ENCODE data around the gene CDH13. TPM values are rescaled to one million over a fixed set of nuclear protein-coding genes. Genes with fewer than 3 reads are reported as not detected.

Gene CDH13
- polyA plus RNA-seq, 1 donor from 2014 or later: 3.2 TPM

DNA sequence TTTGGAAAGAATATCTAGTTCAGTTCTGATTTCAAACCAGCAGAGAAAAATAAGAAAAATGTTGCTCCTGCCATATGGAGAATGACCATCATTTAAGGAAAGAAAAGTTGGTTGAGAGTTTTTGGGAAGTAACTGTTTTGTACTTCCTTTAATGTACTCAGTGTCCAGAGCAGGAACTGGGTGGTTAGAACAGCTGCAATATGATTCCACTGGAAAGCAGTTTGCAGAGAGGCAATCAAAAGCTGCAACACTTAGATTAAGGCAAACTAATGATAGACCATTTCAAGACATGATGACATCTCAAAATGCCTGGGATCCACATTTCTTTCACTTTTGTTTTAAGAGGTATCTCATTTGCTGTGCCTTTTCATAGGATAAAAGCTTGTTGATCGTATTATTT, 867.7 kb downstream of the CDH13 start:
- Histone ChIP-seq H3K79me2 (replicated peaks; ENCODE audit: insufficient read depth, low read length) (no peaks in the 10 kb centered on the region), H3K4me2 (ENCODE audit: low read length) (no peak overlapping the region), H3K27ac (ENCODE audit: low read length) (no peak overlapping the region), H3F3A (ENCODE audit: insufficient read depth, low read length, poor library complexity, severe bottlenecking) (no peaks in the 10 kb centered on the region), H3K4me3 (ENCODE audit: low read length) (no peak overlapping the region), H3K9me2 (ENCODE audit: insufficient read depth, low read length) (no peaks in the 10 kb centered on the region), H3K36me3 (ENCODE audit: insufficient read depth, low read length) (no peaks in the 10 kb centered on the region), H4K20me1 (ENCODE audit: insufficient read depth) (no peaks in the 10 kb centered on the region), H3K27me3 (ENCODE audit: insufficient read depth, low read depth, low read length) (no peaks in the 10 kb centered on the region), H3K9ac (ENCODE audit: low read length) (no peak overlapping the region), H2AFZ (ENCODE audit: low read depth, low read length) (no peak overlapping the region), H3K9me3 (ENCODE audit: low read length) (no peaks in the 10 kb centered on the region)
- TF ChIP-seq EP300 (conservative IDR thresholded peaks at IDR 0.05; ENCODE audit: poor library complexity, severe bottlenecking) (no peak), POLR2AphosphoS5 (IDR thresholded peaks at IDR 0.05) (no peak), SMC3 (conservative IDR thresholded peaks at IDR 0.05; ENCODE audit: poor library complexity) (no peak), EZH2 (IDR thresholded peaks at IDR 0.05; ENCODE audit: borderline replicate concordance, insufficient read depth, low read length, poor library complexity, severe bottlenecking) (no peak), TAF1 (IDR thresholded peaks at IDR 0.05; ENCODE audit: low read depth) (no peak)

DNA sequence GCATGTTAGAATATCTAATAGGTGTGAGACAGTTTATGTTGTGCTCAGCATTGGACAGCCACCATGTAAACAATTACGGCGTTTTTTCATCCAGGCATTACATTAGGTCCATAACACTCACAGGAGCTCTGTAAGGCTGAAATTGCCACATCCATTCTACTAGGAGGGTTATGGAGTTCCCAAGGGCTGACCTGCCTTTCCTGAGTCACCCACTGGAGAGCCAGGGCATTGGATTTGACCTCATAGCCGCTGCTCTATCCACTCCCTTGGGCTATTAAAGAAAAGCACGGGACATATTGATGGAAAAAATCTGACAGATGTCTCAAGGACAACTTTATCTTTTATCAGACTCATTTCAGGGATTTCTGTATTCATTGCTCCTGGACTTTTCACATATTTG, 874.7 kb downstream of the CDH13 start:
- H3K9me3 ChIP-seq (ENCODE audit: low read length): no peaks in the 10 kb centered on the region
- TF ChIP-seq EZH2 (IDR thresholded peaks at IDR 0.05; ENCODE audit: borderline replicate concordance, insufficient read depth, low read length, poor library complexity, severe bottlenecking): no peak
- TF ChIP-seq, protein P1, sequence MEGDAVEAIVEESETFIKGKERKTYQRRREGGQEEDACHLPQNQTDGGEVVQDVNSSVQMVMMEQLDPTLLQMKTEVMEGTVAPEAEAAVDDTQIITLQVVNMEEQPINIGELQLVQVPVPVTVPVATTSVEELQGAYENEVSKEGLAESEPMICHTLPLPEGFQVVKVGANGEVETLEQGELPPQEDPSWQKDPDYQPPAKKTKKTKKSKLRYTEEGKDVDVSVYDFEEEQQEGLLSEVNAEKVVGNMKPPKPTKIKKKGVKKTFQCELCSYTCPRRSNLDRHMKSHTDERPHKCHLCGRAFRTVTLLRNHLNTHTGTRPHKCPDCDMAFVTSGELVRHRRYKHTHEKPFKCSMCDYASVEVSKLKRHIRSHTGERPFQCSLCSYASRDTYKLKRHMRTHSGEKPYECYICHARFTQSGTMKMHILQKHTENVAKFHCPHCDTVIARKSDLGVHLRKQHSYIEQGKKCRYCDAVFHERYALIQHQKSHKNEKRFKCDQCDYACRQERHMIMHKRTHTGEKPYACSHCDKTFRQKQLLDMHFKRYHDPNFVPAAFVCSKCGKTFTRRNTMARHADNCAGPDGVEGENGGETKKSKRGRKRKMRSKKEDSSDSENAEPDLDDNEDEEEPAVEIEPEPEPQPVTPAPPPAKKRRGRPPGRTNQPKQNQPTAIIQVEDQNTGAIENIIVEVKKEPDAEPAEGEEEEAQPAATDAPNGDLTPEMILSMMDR (IDR thresholded peaks at IDR 0.05; ENCODE audit: poor library complexity, severe bottlenecking): no peak

DNA sequence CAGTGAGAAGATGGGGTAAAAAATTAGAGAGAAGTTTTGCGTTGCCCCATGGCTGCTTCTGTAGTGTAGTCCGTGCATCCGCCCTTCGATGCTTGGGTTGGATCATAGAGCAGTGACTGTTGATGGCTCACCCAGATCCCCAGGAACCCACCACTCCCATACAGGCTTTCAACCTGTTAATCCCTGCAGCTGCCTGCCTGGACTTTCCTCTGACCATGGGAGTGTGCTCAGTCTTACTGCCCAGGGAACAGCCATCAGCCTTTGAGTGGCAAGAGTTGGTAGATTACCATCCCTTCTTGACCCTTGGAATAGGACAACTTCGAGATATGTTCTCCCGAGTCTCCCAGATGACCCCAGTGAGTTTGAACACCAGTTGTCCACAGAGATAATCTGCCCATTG, 881.5 kb downstream of the CDH13 start:
- no peaks in the 10 kb centered on the region for H3F3A ChIP-seq (ENCODE audit: insufficient read depth, low read length, poor library complexity, severe bottlenecking)
- H3K27me3 ChIP-seq (ENCODE audit: insufficient read depth, low read depth, low read length): no peaks in the 10 kb centered on the region
- no peaks in the 10 kb centered on the region for H3K9me3 ChIP-seq (ENCODE audit: low read length)
- H3K79me2 ChIP-seq (replicated peaks; ENCODE audit: insufficient read depth, low read length): no peaks in the 10 kb centered on the region
- no peak overlapping the region for H3K27ac ChIP-seq (ENCODE audit: low read length)
- H3K9me2 ChIP-seq (ENCODE audit: insufficient read depth, low read length): no peaks in the 10 kb centered on the region
- H3K9ac ChIP-seq (ENCODE audit: low read length): no peak overlapping the region
- no peak for TF ChIP-seq EP300 (conservative IDR thresholded peaks at IDR 0.05; ENCODE audit: poor library complexity, severe bottlenecking)
- TF ChIP-seq MXI1 (conservative IDR thresholded peaks at IDR 0.05; ENCODE audit: poor library complexity, severe bottlenecking): no peak
- TF ChIP-seq, protein P2, sequence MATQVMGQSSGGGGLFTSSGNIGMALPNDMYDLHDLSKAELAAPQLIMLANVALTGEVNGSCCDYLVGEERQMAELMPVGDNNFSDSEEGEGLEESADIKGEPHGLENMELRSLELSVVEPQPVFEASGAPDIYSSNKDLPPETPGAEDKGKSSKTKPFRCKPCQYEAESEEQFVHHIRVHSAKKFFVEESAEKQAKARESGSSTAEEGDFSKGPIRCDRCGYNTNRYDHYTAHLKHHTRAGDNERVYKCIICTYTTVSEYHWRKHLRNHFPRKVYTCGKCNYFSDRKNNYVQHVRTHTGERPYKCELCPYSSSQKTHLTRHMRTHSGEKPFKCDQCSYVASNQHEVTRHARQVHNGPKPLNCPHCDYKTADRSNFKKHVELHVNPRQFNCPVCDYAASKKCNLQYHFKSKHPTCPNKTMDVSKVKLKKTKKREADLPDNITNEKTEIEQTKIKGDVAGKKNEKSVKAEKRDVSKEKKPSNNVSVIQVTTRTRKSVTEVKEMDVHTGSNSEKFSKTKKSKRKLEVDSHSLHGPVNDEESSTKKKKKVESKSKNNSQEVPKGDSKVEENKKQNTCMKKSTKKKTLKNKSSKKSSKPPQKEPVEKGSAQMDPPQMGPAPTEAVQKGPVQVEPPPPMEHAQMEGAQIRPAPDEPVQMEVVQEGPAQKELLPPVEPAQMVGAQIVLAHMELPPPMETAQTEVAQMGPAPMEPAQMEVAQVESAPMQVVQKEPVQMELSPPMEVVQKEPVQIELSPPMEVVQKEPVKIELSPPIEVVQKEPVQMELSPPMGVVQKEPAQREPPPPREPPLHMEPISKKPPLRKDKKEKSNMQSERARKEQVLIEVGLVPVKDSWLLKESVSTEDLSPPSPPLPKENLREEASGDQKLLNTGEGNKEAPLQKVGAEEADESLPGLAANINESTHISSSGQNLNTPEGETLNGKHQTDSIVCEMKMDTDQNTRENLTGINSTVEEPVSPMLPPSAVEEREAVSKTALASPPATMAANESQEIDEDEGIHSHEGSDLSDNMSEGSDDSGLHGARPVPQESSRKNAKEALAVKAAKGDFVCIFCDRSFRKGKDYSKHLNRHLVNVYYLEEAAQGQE (IDR thresholded peaks at IDR 0.05; ENCODE audit: borderline replicate concordance): no peak
- TF ChIP-seq EZH2 (IDR thresholded peaks at IDR 0.05; ENCODE audit: borderline replicate concordance, insufficient read depth, low read length, poor library complexity, severe bottlenecking): no peak
- no peak for TF ChIP-seq SMC3 (conservative IDR thresholded peaks at IDR 0.05; ENCODE audit: poor library complexity)
- no peak for TF ChIP-seq POLR2AphosphoS5 (IDR thresholded peaks at IDR 0.05)
- TF ChIP-seq, protein P1 (IDR thresholded peaks at IDR 0.05; ENCODE audit: poor library complexity, severe bottlenecking): no peak
- no peak for TF ChIP-seq RAD21 (conservative IDR thresholded peaks at IDR 0.05)
- TF ChIP-seq TAF1 (IDR thresholded peaks at IDR 0.05; ENCODE audit: low read depth): no peak
- no peaks in the 10 kb centered on the region for H3K36me3 ChIP-seq (ENCODE audit: insufficient read depth, low read length)
- H3K4me3 ChIP-seq (ENCODE audit: low read length): no peak overlapping the region
- no peak overlapping the region for H3K4me2 ChIP-seq (ENCODE audit: low read length)
- H2AFZ ChIP-seq (ENCODE audit: low read depth, low read length): no peak overlapping the region
- no peaks in the 10 kb centered on the region for H4K20me1 ChIP-seq (ENCODE audit: insufficient read depth)

More for the DNA sequence above, 874.7 kb downstream of the CDH13 start:
- Histone ChIP-seq H3K9ac (ENCODE audit: low read length) (no peak overlapping the region), H4K20me1 (ENCODE audit: insufficient read depth) (no peaks in the 10 kb centered on the region), H3K9me2 (ENCODE audit: insufficient read depth, low read length) (no peaks in the 10 kb centered on the region), H3K4me3 (ENCODE audit: low read length) (no peak overlapping the region), H3K27me3 (ENCODE audit: insufficient read depth, low read depth, low read length) (no peaks in the 10 kb centered on the region), H2AFZ (ENCODE audit: low read depth, low read length) (no peak overlapping the region), H3F3A (ENCODE audit: insufficient read depth, low read length, poor library complexity, severe bottlenecking) (no peaks in the 10 kb centered on the region), H3K36me3 (ENCODE audit: insufficient read depth, low read length) (no peaks in the 10 kb centered on the region), H3K4me2 (ENCODE audit: low read length) (no peak overlapping the region), H3K79me2 (replicated peaks; ENCODE audit: insufficient read depth, low read length) (no peaks in the 10 kb centered on the region), H3K27ac (ENCODE audit: low read length) (no peak overlapping the region)

Data from neural cell (in vitro differentiated cells).